Loucy (cell line): ENCODE measurements around the gene KCNJ18.
"Not testable (repeated sequence)": the region's sequence is repeated elsewhere in the genome, so short reads cannot be mapped to it uniquely, and the experiment has no call there.

Source experiments
- H2AFZ ChIP-seq: fragments of 200-600 bp; sonication (generic); 2 replicates; pipeline ENCODE4 v1.6.0; 2016; ENCODE audit warnings: antibody characterized with exemption, mild to moderate bottlenecking, low read length, moderate library complexity
- H3F3A ChIP-seq: fragments of 200-600 bp; 2 replicates; pipeline ENCODE4 v1.6.0; 2016; ENCODE audit warnings: antibody characterized with exemption, low read depth, mild to moderate bottlenecking
- H3K27me3 ChIP-seq: fragments of 200-600 bp; sonication (generic); 2 replicates; pipeline ENCODE4 v1.6.1; 2014; ENCODE audit warnings: low read length, mild to moderate bottlenecking; ENCODE audit not compliant: insufficient read depth, poor library complexity, severe bottlenecking
- H3K36me3 ChIP-seq: fragments of 200-600 bp; sonication (generic); 2 replicates; pipeline ENCODE4 v1.6.1; 2016; ENCODE audit warnings: low read length; ENCODE audit not compliant: insufficient read depth
- H3K4me1 ChIP-seq: fragments of 200-600 bp; sonication (generic); 2 replicates; pipeline ENCODE4 v1.5.1; 2014; ENCODE audit warnings: low read length, mild to moderate bottlenecking; ENCODE audit not compliant: insufficient read depth, poor library complexity, severe bottlenecking
- H3K4me2 ChIP-seq: fragments of 200-600 bp; sonication (generic); 2 replicates; pipeline ENCODE4 v1.6.0; 2014; ENCODE audit warnings: antibody characterized with exemption, low read length, low read depth, mild to moderate bottlenecking; ENCODE audit not compliant: poor library complexity, severe bottlenecking
- H3K4me3 ChIP-seq: fragments of 200-600 bp; sonication (generic); 2 replicates; pipeline ENCODE4 v1.5.1; 2014; ENCODE audit warnings: low read length, mild to moderate bottlenecking, mixed read lengths; ENCODE audit not compliant: poor library complexity, severe bottlenecking
- H3K79me2 ChIP-seq: fragments of 200-600 bp; sonication (generic); 2 replicates; pipeline ENCODE4 v1.6.1; 2014; ENCODE audit warnings: low read length; ENCODE audit not compliant: insufficient read depth
- H3K9ac ChIP-seq: fragments of 200-600 bp; sonication (generic); 2 replicates; pipeline ENCODE4 v1.6.0; 2014; ENCODE audit warnings: mild to moderate bottlenecking, low read depth, low read length, moderate library complexity; ENCODE audit not compliant: poor library complexity, severe bottlenecking
- H3K9me2 ChIP-seq: fragments of 200-600 bp; sonication (generic); replicated peaks from 2 replicates; pipeline ENCODE4 v1.6.1; 2016; ENCODE audit warnings: low read depth, low read length, mixed read lengths
- H3K9me3 ChIP-seq: fragments of 200-600 bp; sonication (generic); 2 replicates; pipeline ENCODE4 v1.6.1; 2014; ENCODE audit warnings: mild to moderate bottlenecking, antibody characterized with exemption, low read length, low read depth; ENCODE audit not compliant: insufficient read depth
- H4K20me1 ChIP-seq: fragments of 200-600 bp; sonication (generic); 2 replicates; pipeline ENCODE4 v1.6.0; 2014; ENCODE audit warnings: antibody characterized with exemption, low read length, mild to moderate bottlenecking; ENCODE audit not compliant: insufficient read depth, poor library complexity, severe bottlenecking
- EZH2phosphoT487 ChIP-seq: fragments of 200-600 bp; IDR thresholded peaks from 2 replicates; pipeline ENCODE4 v1.6.1; 2018; ENCODE audit warnings: antibody characterized with exemption, mild to moderate bottlenecking, moderate library complexity, borderline replicate concordance
- TF ChIP-seq, protein P1 (sequence below): fragments of 200-600 bp; sonication (generic); conservative IDR thresholded peaks from 2 replicates; pipeline ENCODE4 v1.5.1; 2014; ENCODE audit warnings: mild to moderate bottlenecking, antibody characterized with exemption, low read length

Gene KCNJ18

DNA sequence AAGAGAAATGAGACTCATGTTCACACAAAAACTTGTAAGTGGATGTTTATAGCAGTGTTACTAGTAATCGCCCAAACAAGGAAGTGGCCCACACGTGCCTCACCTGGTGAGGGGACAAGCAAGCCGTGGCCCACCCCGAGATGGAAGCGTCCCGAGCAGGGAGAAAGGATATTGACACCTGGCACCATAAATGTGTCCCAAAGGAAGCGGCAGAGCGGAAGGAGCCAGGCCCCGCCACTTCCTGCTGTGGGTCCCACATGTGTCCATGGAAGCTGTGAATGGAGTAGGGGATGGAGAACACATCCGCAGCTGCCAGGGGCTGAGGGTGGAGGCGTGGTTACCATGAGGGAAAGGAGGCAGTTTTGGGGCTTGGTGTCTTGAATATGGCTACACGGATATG is 18.9 kb downstream of the KCNJ18 start:
- no peak for TF ChIP-seq EZH2phosphoT487
- TF ChIP-seq, protein P1, sequence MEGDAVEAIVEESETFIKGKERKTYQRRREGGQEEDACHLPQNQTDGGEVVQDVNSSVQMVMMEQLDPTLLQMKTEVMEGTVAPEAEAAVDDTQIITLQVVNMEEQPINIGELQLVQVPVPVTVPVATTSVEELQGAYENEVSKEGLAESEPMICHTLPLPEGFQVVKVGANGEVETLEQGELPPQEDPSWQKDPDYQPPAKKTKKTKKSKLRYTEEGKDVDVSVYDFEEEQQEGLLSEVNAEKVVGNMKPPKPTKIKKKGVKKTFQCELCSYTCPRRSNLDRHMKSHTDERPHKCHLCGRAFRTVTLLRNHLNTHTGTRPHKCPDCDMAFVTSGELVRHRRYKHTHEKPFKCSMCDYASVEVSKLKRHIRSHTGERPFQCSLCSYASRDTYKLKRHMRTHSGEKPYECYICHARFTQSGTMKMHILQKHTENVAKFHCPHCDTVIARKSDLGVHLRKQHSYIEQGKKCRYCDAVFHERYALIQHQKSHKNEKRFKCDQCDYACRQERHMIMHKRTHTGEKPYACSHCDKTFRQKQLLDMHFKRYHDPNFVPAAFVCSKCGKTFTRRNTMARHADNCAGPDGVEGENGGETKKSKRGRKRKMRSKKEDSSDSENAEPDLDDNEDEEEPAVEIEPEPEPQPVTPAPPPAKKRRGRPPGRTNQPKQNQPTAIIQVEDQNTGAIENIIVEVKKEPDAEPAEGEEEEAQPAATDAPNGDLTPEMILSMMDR, result no peak
- H3K9ac ChIP-seq, result no peak overlapping the region
- H3F3A ChIP-seq, result no peaks in the 10 kb centered on the region
- H2AFZ ChIP-seq, result no peak overlapping the region
- H3K4me2 ChIP-seq, result no peak overlapping the region
- no peaks in the 10 kb centered on the region for H3K4me1 ChIP-seq
- H4K20me1 ChIP-seq, result no peaks in the 10 kb centered on the region
- no peaks in the 10 kb centered on the region for H3K9me2 ChIP-seq
- H3K9me3 ChIP-seq, result peaks cover 3% of the 10 kb centered on the region; the same call in 1 of the 2 replicates
- no peaks in the 10 kb centered on the region for H3K79me2 ChIP-seq
- H3K27me3 ChIP-seq, result no peaks in the 10 kb centered on the region
- no peak overlapping the region for H3K4me3 ChIP-seq
- H3K36me3 ChIP-seq, result no peaks in the 10 kb centered on the region

DNA sequence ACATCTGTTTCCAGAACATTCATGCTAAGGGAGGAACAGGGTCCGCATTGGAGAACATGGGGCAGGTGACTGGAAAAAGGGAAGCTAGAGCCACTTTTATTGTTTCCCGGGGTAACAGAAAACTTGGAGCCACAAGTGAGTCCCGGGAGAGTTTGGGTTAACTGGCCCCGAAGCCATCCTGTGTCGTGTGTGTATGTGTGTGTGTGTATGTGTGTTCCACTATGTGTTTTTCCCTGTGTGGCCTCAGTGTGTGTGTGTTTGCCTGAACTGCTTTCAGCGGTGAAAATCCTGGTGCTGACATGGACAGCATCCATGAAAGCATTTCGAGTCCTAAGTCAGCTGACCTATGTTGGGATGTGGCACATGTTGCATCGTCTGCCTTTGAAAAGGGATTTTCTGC is 20.7 kb downstream of the KCNJ18 start:
- not testable (repeated sequence) for H3K36me3 ChIP-seq, H3K4me2 ChIP-seq, H3K4me1 ChIP-seq, H2AFZ ChIP-seq, H3F3A ChIP-seq, H3K27me3 ChIP-seq, H4K20me1 ChIP-seq, H3K9me3 ChIP-seq, H3K4me3 ChIP-seq, H3K79me2 ChIP-seq, H3K9me2 ChIP-seq, H3K9ac ChIP-seq

DNA sequence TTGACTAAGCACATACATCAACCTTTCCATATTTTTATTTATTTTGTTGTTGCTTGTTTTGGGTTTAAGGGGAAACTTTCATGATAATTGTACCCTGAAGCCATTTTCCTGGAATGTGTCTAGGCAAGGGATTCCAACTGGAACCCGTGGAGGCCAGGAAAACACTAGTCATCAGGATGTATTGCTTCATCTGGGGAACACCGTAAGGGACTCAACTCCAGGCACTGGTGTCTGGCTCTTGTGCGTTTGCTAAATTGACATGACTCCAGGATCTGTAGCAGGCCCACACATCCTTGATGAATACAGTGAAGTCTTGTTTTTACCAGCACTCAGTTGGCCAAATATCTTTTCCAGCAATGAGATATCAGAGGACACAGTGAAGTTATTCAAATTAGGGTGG is 21.3 kb downstream of the KCNJ18 start:
- not testable (repeated sequence) for H3K9me2 ChIP-seq, H3K4me3 ChIP-seq, H3F3A ChIP-seq, H4K20me1 ChIP-seq, H3K27me3 ChIP-seq, H3K36me3 ChIP-seq, H3K4me2 ChIP-seq, H3K9ac ChIP-seq, H2AFZ ChIP-seq, H3K4me1 ChIP-seq, H3K79me2 ChIP-seq, H3K9me3 ChIP-seq

DNA sequence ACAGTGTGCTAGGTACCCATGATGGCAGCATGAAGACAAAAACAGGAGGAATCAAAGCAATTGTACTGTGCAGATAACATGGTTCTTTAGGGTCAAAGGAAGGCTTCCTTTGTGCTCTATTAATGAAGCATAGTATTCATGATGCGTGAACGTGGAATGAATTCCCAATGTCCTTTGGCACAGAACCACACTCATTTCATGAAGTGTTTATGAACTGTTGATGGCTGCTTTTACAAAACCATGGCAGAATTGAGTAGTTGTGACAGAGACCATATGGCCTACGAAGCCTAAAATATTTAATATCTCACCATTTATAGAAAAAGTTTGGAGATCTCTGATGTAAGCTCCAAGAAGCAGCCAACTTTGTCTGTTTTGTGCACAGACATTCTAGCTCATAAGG is 22.4 kb downstream of the KCNJ18 start:
- H3K9me2 ChIP-seq, H3K4me2 ChIP-seq, H4K20me1 ChIP-seq, H3K79me2 ChIP-seq, H3K36me3 ChIP-seq, H3F3A ChIP-seq, H3K27me3 ChIP-seq, H3K4me1 ChIP-seq, H2AFZ ChIP-seq, H3K9me3 ChIP-seq, H3K9ac ChIP-seq, H3K4me3 ChIP-seq: not testable (repeated sequence)

DNA sequence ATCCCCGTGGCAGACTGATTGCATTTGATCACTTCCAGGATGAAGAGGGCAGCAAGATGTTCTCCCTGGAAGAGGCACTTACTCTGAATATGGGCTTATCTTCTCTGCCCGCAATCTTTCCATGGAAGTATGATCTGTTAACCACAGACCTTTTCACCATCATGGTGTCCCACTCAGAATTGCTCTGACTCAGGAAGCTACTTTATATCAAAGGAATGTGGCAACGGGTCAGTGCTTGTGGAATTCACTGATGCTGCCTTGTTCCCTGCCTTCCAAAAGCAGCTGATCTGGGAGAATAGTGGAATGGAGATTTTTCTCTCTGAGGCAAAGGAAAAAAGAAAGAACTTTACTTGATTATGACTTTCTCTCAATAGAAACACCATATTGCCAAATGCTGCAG is 23.6 kb downstream of the KCNJ18 start:
- not testable (repeated sequence) for H3K27me3 ChIP-seq, H3K4me2 ChIP-seq, H4K20me1 ChIP-seq, H3K9me2 ChIP-seq, H2AFZ ChIP-seq, H3K4me1 ChIP-seq, H3K9ac ChIP-seq, H3F3A ChIP-seq, H3K36me3 ChIP-seq, H3K4me3 ChIP-seq, H3K79me2 ChIP-seq, H3K9me3 ChIP-seq

DNA sequence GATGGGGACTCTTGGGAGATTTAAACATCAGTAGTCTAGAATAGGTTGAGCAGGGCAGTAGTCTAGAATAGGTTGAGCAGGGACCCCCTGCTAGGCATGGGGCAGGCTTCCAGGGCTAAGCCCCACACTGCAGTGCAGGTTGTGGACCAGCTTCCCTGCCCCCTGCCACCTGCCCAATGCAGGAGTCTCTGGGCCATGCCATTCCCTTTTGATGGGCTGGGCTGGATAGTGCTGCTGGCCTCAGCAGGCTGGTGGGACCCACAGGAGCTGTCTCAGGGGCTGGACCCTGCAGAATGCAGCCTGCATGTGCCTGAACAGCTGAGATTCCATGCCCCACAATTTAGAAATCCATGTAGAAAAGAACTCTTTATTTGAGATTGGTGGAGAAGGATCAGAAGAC is 26.6 kb downstream of the KCNJ18 start:
- not testable (repeated sequence) for H3K9me2 ChIP-seq, H3K9ac ChIP-seq, H3F3A ChIP-seq, H3K4me2 ChIP-seq, H3K4me3 ChIP-seq, H2AFZ ChIP-seq, H3K4me1 ChIP-seq, H3K9me3 ChIP-seq, H3K79me2 ChIP-seq, H3K36me3 ChIP-seq, H3K27me3 ChIP-seq, H4K20me1 ChIP-seq

DNA sequence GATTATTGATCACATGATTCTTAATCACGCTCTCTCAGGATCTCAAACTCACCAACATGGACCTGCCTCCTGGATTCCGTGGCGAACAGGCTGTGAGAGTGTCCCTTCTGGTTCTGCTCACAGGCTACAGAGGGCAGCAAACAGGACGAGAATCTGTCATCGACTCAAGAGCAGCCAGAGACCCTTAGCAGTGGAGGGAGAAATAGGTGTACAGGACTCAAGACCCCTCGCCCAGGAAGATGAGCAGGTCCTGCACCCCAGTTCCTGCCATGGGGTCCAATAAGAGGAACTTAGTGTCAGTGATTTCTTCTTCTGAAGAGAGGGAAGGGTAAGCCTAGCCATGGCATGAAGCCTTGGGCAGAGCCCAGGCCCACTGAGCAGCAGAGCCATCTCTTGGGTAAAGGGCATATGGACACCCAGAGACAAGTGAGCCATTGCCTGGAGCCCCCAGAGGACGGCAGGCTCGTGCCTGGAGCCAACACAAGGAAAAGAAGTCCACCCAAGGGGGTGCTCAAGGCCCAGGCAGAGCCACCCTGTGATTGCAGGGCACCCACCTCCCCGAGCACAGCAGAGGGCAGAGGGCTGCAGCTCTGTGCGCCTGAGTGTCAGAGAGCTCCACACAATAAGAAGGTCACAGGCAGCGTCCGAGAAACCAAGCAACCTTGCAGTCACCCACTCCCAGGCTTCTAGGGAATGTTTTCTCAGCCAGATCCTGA is 27.3 kb downstream of the KCNJ18 start:
- not testable (repeated sequence) for H2AFZ ChIP-seq, H3K4me3 ChIP-seq, H4K20me1 ChIP-seq, H3K36me3 ChIP-seq, H3K4me1 ChIP-seq, H3K9me2 ChIP-seq, H3F3A ChIP-seq, H3K4me2 ChIP-seq, H3K9ac ChIP-seq, H3K79me2 ChIP-seq, H3K27me3 ChIP-seq, H3K9me3 ChIP-seq
